ENCODE measurements around the gene SLC44A3. TPM values are rescaled to one million over a fixed set of nuclear protein-coding genes. Genes with fewer than 3 reads are reported as not detected.

The SLC44A3 gene
- total RNA-seq, 1 experiment from 2014 or later = 32.0 TPM

DNA sequence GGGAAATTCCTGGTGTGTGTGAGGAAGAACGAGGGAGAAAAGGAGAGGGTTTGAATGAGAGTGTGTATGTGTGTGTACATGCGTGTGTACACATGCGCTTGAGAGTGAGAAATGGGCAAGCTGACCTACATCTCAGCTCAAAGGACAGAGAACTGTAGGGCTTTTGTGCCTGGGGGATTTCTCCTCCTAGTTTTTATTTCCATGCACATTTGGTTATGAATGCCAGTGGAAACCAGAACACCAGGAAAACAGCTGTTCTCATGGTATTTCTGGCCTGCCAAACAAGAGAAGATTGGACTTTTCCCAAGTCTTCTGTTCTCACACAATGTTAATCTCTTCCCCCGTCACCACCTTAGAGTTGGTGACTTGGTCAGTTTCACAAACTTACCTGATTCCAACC is 45.2 kb downstream of the SLC44A3 start:
- Mint-ChIP-seq H3K4me1 (ENCODE audit: low read depth, unreplicated experiment) (peaks cover 50% of the 10 kb centered on the region), H3K36me3 (ENCODE audit: insufficient read depth, unreplicated experiment) (peaks cover 16% of the 10 kb centered on the region), H3K9me3 (ENCODE audit: low read depth, unreplicated experiment) (no peaks in the 10 kb centered on the region), H3K4me3 (ENCODE audit: low read depth, unreplicated experiment) (no peak overlapping the region), H3K27ac (ENCODE audit: unreplicated experiment) (no peak overlapping the region), H3K27me3 (ENCODE audit: unreplicated experiment) (no peaks in the 10 kb centered on the region)
- BruUV-seq (replicated peaks) = no TSS peak
- TF ChIP-seq, protein P1, sequence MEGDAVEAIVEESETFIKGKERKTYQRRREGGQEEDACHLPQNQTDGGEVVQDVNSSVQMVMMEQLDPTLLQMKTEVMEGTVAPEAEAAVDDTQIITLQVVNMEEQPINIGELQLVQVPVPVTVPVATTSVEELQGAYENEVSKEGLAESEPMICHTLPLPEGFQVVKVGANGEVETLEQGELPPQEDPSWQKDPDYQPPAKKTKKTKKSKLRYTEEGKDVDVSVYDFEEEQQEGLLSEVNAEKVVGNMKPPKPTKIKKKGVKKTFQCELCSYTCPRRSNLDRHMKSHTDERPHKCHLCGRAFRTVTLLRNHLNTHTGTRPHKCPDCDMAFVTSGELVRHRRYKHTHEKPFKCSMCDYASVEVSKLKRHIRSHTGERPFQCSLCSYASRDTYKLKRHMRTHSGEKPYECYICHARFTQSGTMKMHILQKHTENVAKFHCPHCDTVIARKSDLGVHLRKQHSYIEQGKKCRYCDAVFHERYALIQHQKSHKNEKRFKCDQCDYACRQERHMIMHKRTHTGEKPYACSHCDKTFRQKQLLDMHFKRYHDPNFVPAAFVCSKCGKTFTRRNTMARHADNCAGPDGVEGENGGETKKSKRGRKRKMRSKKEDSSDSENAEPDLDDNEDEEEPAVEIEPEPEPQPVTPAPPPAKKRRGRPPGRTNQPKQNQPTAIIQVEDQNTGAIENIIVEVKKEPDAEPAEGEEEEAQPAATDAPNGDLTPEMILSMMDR (IDR thresholded peaks at IDR 0.05; ENCODE audit: unreplicated experiment) = no peak
- CTCF ChIA-PET = no interaction called here
- DNase-seq = no peak
- intact Hi-C loops (cut with micrococcal nuclease; ENCODE audit: unreplicated experiment) = no loop called here

DNA sequence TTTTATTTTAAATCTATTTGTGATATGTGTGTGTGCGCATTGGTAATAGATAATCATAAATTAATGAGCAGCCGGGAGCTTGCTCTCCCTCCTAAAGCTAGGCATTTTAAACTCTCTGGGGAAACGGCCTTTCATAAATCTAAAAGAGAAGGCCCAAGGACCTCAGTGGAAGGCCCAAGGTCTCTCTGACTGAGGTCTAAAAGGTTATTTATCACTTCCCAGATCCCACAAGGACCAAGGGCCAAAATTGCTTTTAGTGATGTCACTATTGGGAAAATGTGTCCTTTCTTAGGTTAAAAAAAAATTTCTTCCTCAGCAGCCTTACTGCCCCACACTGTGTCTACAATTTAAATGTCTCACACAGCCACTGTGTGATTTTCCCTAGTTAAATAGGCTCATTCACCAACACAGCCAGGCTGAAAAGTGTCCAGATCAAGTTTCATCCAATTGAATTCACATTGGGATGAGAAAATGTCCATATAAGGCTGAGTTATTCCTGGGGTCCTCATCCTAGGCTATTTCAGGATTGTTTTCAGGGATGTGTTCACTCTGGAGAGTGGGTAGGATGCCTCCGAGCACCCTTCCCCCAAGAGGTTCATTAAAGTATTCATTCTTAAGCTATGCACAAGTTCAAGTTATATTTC is 46.1 kb downstream of the SLC44A3 start:
- no peaks in the 10 kb centered on the region for H3K27me3 Mint-ChIP-seq (ENCODE audit: unreplicated experiment)
- no peak overlapping the region for H3K4me3 Mint-ChIP-seq (ENCODE audit: low read depth, unreplicated experiment)
- TF ChIP-seq, protein P1 (IDR thresholded peaks at IDR 0.05; ENCODE audit: unreplicated experiment) = no peak
- CTCF ChIA-PET = no interaction called here
- H3K27ac Mint-ChIP-seq (ENCODE audit: unreplicated experiment) = no peak overlapping the region
- no peak for DNase-seq
- H3K36me3 Mint-ChIP-seq (ENCODE audit: insufficient read depth, unreplicated experiment) = peaks cover 16% of the 10 kb centered on the region
- H3K9me3 Mint-ChIP-seq (ENCODE audit: low read depth, unreplicated experiment) = no peaks in the 10 kb centered on the region
- intact Hi-C loops (cut with micrococcal nuclease; ENCODE audit: unreplicated experiment) = no loop called here
- no TSS peak for BruUV-seq (replicated peaks)
- peaks cover 43% of the 10 kb centered on the region for H3K4me1 Mint-ChIP-seq (ENCODE audit: low read depth, unreplicated experiment)

DNA sequence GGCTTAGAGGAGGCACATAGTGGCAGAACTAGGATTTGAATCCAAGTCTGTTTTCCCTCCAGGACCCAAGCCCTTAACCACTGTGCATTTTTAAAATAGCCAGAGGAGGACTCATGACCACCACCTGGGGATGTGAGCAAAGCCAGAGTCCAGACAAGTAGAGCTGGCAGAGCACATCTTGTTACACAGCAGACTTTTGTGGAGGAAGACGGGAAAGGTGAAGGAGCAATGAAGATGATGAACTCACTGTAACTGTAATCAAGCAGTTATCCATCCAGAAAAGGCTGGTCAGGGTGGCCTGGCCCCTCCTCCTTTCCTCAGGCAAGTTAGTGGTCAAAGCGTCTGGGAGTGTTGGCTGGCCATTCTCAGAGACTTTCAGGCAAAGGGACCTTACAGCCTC is 50.9 kb downstream of the SLC44A3 start:
- DNase-seq = no peak
- intact Hi-C loops (cut with micrococcal nuclease; ENCODE audit: unreplicated experiment) = no loop called here
- no TSS peak for BruUV-seq (replicated peaks)
- CTCF ChIA-PET = no interaction called here
- TF ChIP-seq, protein P1 (IDR thresholded peaks at IDR 0.05; ENCODE audit: unreplicated experiment) = no peak
- no peak overlapping the region for H3K27ac Mint-ChIP-seq (ENCODE audit: unreplicated experiment)
- H3K4me1 Mint-ChIP-seq (ENCODE audit: low read depth, unreplicated experiment) = no peaks in the 10 kb centered on the region
- H3K36me3 Mint-ChIP-seq (ENCODE audit: insufficient read depth, unreplicated experiment) = no peaks in the 10 kb centered on the region
- H3K9me3 Mint-ChIP-seq (ENCODE audit: low read depth, unreplicated experiment) = no peaks in the 10 kb centered on the region
- H3K27me3 Mint-ChIP-seq (ENCODE audit: unreplicated experiment) = no peaks in the 10 kb centered on the region
- H3K4me3 Mint-ChIP-seq (ENCODE audit: low read depth, unreplicated experiment) = no peak overlapping the region

DNA sequence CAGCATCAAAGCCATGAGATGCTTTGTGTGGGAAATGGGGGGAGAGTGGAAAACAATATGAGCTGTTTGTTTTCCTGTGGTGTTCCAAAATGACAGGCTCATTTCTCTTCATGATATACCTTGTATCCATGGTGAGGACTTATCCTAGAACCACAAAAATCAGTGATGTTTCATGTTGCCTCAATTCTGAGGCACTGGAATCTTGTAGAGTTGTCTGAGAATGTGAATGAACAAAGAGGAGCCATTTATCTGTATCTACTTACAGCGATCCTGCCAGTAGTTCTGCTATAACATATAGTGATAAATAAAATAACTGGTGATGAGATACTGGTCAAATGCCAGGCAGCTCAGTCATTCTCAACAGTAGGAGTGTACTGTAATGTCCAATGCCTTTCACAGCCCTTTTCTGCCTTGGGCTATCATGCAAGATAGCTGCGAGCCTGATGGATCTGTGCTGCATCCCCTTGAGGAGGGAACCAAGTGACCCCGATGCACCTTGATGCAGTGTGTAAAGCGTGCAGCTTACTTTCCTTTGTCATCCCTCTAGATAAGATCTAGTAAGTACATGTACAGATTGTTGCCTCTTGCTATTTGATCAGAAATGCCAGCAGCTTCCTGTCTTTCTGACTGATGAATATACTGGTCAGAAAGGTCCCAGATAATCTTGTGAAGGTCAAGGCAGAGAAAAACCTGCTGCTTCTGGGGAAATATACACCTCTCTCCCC is 52.8 kb downstream of the SLC44A3 start:
- no peak for DNase-seq
- no peak overlapping the region for H3K27ac Mint-ChIP-seq (ENCODE audit: unreplicated experiment)
- no peak overlapping the region for H3K4me3 Mint-ChIP-seq (ENCODE audit: low read depth, unreplicated experiment)
- CTCF ChIA-PET = interaction anchor here (1.6 kb wide), 1 partner anchor 18 kb away, joined by 6 read pairs; no protein-coding TSS in a partner anchor
- H3K27me3 Mint-ChIP-seq (ENCODE audit: unreplicated experiment) = no peaks in the 10 kb centered on the region
- H3K9me3 Mint-ChIP-seq (ENCODE audit: low read depth, unreplicated experiment) = no peaks in the 10 kb centered on the region
- no peaks in the 10 kb centered on the region for H3K36me3 Mint-ChIP-seq (ENCODE audit: insufficient read depth, unreplicated experiment)
- intact Hi-C loops (cut with micrococcal nuclease; ENCODE audit: unreplicated experiment) = no loop called here
- no peaks in the 10 kb centered on the region for H3K4me1 Mint-ChIP-seq (ENCODE audit: low read depth, unreplicated experiment)
- TF ChIP-seq, protein P1 (IDR thresholded peaks at IDR 0.05; ENCODE audit: unreplicated experiment) = no peak
- BruUV-seq (replicated peaks) = no TSS peak
